HG03196 (cell line): Measurements from ENCODE around the gene LMBR1.
"Not testable (repeated sequence)": the region's sequence is repeated elsewhere in the genome, so short reads cannot be mapped to it uniquely, and the experiment has no call there.

ENCODE experiments used
- ATAC-seq: cut with Tn5 transposase; IDR thresholded peaks from one replicate; pipeline ENCODE4 v1.9.1; 2021; ENCODE audit not compliant: unreplicated experiment

Gene LMBR1

GRCh38 chr7:156906200-156906649 is 13.2 kb upstream of the LMBR1 start:
- ATAC-seq: no peak

- no peak for ATAC-seq
Observed at GRCh38 chr7:156903232-156903909, 10.4 kb upstream of the LMBR1 start.

GRCh38 chr7:156900093-156900492 is 7.1 kb upstream of the LMBR1 start:
- ATAC-seq: not testable (repeated sequence)

- no peak for ATAC-seq
Observed at GRCh38 chr7:156898938-156899337, 6.0 kb upstream of the LMBR1 start.

- no peak for ATAC-seq
Observed at GRCh38 chr7:156897673-156898072, 4.7 kb upstream of the LMBR1 start.

- no peak for ATAC-seq
Observed at GRCh38 chr7:156896388-156897022, 3.5 kb upstream of the LMBR1 start.

- ATAC-seq: no peak
Observed at GRCh38 chr7:156895024-156895780, 2.2 kb upstream of the LMBR1 start.

- ATAC-seq: peak; percentile 29
Observed at GRCh38 chr7:156892081-156892800, 742 bp downstream of the LMBR1 start.

- ATAC-seq: no peak
Observed at GRCh38 chr7:156889746-156890145, 3.2 kb downstream of the LMBR1 start.

GRCh38 chr7:156889089-156889488 is 3.9 kb downstream of the LMBR1 start:
- ATAC-seq: no peak

GRCh38 chr7:156886020-156886795 is 6.8 kb downstream of the LMBR1 start:
- no peak for ATAC-seq

- no peak for ATAC-seq
Observed at GRCh38 chr7:156881679-156882078, 11.3 kb downstream of the LMBR1 start.

- ATAC-seq: no peak
Observed at GRCh38 chr7:156875766-156876165, 17.2 kb downstream of the LMBR1 start.

- not testable (repeated sequence) for ATAC-seq
Observed at GRCh38 chr7:156868363-156868762, 24.6 kb downstream of the LMBR1 start.

GRCh38 chr7:156865493-156865892 is 27.5 kb downstream of the LMBR1 start:
- no peak for ATAC-seq

GRCh38 chr7:156862022-156862421 is 31.0 kb downstream of the LMBR1 start:
- ATAC-seq: not testable (repeated sequence)

- no peak for ATAC-seq
Observed at GRCh38 chr7:156861212-156861611, 31.8 kb downstream of the LMBR1 start.

GRCh38 chr7:156860099-156860498 is 32.9 kb downstream of the LMBR1 start:
- not testable (repeated sequence) for ATAC-seq

GRCh38 chr7:156858523-156858922 is 34.5 kb downstream of the LMBR1 start:
- ATAC-seq: no peak

- no peak for ATAC-seq
Observed at GRCh38 chr7:156857757-156858156, 35.2 kb downstream of the LMBR1 start.
